ENCODE data around the gene GRB7.

The GRB7 gene

GRCh38 chr17:39751637-39752036, 13.9 kb downstream of the GRB7 start:
- Histone ChIP-seq H3K4me1 (ENCODE audit: control extremely low read depth in 1 of 4, control insufficient read depth in 4 of 4, insufficient read depth in 4 of 4, low read length in 3 of 4) (peaks cover 0 to 37% (median 33%) of the 10 kb centered on the region in 4 experiments), H3K36me3 (ENCODE audit: control insufficient read depth in 4 of 4, insufficient read depth in 4 of 4, low read length in 3 of 4) (no peaks in the 10 kb centered on the region), H3K4me3 (ENCODE audit: control insufficient read depth in 1 of 7, extremely low read depth in 1 of 7, insufficient read depth in 4 of 7, low read depth in 2 of 7, low read length in 6 of 7) (no peak overlapping the region), H3K9me3 (ENCODE audit: control extremely low read depth in 1 of 5, control insufficient read depth in 4 of 5, insufficient read depth in 2 of 5, low read depth in 1 of 5, low read length in 4 of 5) (no peaks in the 10 kb centered on the region), H3K27ac (ENCODE audit: insufficient read depth in 1 of 2, low read depth in 1 of 2, low read length in 2 of 2, poor library complexity in 1 of 2, severe bottlenecking in 2 of 2) (no peak overlapping the region), H3K27me3 (replicated peaks in 2 of 5; ENCODE audit: control insufficient read depth in 4 of 5, insufficient read depth in 5 of 5, low read length in 4 of 5) (peaks cover 0 to 3% (median 0%) of the 10 kb centered on the region in 5 experiments)
- no peak for DNase-seq
- 83% methylated on average over 3 of the region's 10 CpGs for WGBS (ENCODE audit: insufficient coverage)
- ChIA-PET POLR2A (no interaction called here), CTCF (interaction anchor here (1.4 kb wide), 1 partner anchor 130 kb away, joined by 3 read pairs; no protein-coding TSS in a partner anchor)

DNA sequence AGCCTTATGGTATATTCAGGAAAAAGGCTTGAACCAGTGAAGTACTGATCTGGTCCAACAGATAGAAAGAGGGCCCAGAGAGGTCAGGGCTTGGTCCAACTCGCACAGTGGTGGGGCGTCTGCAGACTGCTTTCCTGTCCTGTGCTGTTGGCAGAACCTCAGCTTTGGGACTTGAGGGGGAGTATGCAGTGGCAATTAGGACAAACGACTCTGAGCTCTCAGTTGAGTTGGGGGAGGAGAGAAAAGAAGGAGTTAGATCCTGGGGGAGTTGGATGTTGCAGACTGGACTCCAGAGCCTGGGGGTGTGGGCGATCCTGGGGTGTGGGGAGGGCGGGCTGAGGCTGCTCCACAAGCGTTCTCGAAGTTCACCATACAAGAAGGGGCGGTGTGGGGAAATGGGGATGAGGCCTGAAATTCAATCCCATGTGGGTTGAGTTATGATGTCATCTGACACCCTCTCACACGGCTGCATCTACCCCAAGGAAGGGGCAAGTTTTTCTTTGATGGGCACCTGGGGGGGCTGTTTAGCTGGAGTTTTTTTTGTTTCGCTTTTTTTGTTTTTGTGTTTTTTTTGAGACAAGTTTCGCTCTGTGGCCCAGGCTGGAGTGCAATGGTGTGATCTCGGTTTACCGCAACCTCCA, 14.6 kb downstream of the GRB7 start:
- Histone ChIP-seq H3K36me3 (ENCODE audit: control insufficient read depth in 4 of 4, insufficient read depth in 4 of 4, low read length in 3 of 4) (no peaks in the 10 kb centered on the region), H3K9me3 (ENCODE audit: control extremely low read depth in 1 of 5, control insufficient read depth in 4 of 5, insufficient read depth in 2 of 5, low read depth in 1 of 5, low read length in 4 of 5) (no peaks in the 10 kb centered on the region), H3K27me3 (replicated peaks in 2 of 5; ENCODE audit: control insufficient read depth in 4 of 5, insufficient read depth in 5 of 5, low read length in 4 of 5) (peaks cover 0 to 3% (median 0%) of the 10 kb centered on the region in 5 experiments), H3K4me3 (ENCODE audit: control insufficient read depth in 1 of 7, extremely low read depth in 1 of 7, insufficient read depth in 4 of 7, low read depth in 2 of 7, low read length in 6 of 7) (no peak overlapping the region), H3K27ac (ENCODE audit: insufficient read depth in 1 of 2, low read depth in 1 of 2, low read length in 2 of 2, poor library complexity in 1 of 2, severe bottlenecking in 2 of 2) (no peak overlapping the region), H3K4me1 (ENCODE audit: control extremely low read depth in 1 of 4, control insufficient read depth in 4 of 4, insufficient read depth in 4 of 4, low read length in 3 of 4) (peaks cover 2 to 41% (median 36%) of the 10 kb centered on the region in 4 experiments)
- 87% methylated on average over 8 of the region's 13 CpGs for WGBS (ENCODE audit: insufficient coverage)
- ChIA-PET POLR2A (no interaction called here), CTCF (interaction anchor here (0.7 to 2.0 kb wide), 9 partner anchors 8 to 132 kb away, joined by 3 to 12 read pairs (median 4); partner anchors contain the start of genes IKZF3 and MIEN1)
- DNase-seq = no peak

GRCh38 chr17:39753514-39754160, 15.9 kb downstream of the GRB7 start:
- Histone ChIP-seq H3K4me3 (ENCODE audit: control insufficient read depth in 1 of 7, extremely low read depth in 1 of 7, insufficient read depth in 4 of 7, low read depth in 2 of 7, low read length in 6 of 7) (peak overlapping the region in 6 of 7 experiments; percentile 36 to 74 (median 65)), H3K27me3 (replicated peaks in 2 of 5; ENCODE audit: control insufficient read depth in 4 of 5, insufficient read depth in 5 of 5, low read length in 4 of 5) (peaks cover 0 to 3% (median 0%) of the 10 kb centered on the region in 5 experiments), H3K27ac (ENCODE audit: insufficient read depth in 1 of 2, low read depth in 1 of 2, low read length in 2 of 2, poor library complexity in 1 of 2, severe bottlenecking in 2 of 2) (peak overlapping the region in 1 of 2 experiments; percentile 58), H3K9me3 (ENCODE audit: control extremely low read depth in 1 of 5, control insufficient read depth in 4 of 5, insufficient read depth in 2 of 5, low read depth in 1 of 5, low read length in 4 of 5) (no peaks in the 10 kb centered on the region), H3K4me1 (ENCODE audit: control extremely low read depth in 1 of 4, control insufficient read depth in 4 of 4, insufficient read depth in 4 of 4, low read length in 3 of 4) (peaks cover 8 to 52% (median 44%) of the 10 kb centered on the region in 4 experiments), H3K36me3 (ENCODE audit: control insufficient read depth in 4 of 4, insufficient read depth in 4 of 4, low read length in 3 of 4) (no peaks in the 10 kb centered on the region)
- 3% methylated on average over 54 of the region's 55 CpGs for WGBS (ENCODE audit: insufficient coverage)
- ChIA-PET POLR2A (interaction anchor here (0.7 kb wide), 1 partner anchor 173 kb away, joined by 3 read pairs; no protein-coding TSS in a partner anchor), CTCF (interaction anchor here (0.8 to 2.0 kb wide), 7 partner anchors 9 to 134 kb away, joined by 3 to 12 read pairs (median 4); partner anchors contain the start of gene MIEN1)
- peak; percentile 79 to 89 (median 82) for DNase-seq

GRCh38 chr17:39754161-39754957, 16.6 kb downstream of the GRB7 start:
- H3K4me3 ChIP-seq (ENCODE audit: control insufficient read depth in 1 of 7, extremely low read depth in 1 of 7, insufficient read depth in 4 of 7, low read depth in 2 of 7, low read length in 6 of 7) = peak overlapping the region; percentile 36 to 74 (median 63)
- H3K4me1 ChIP-seq (ENCODE audit: control extremely low read depth in 1 of 4, control insufficient read depth in 4 of 4, insufficient read depth in 4 of 4, low read length in 3 of 4) = peaks cover 9 to 52% (median 45%) of the 10 kb centered on the region in 4 experiments
- DNase-seq = peak; percentile 84 to 95 (median 92)
- under 1% methylated on average over 60 of the region's 91 CpGs for WGBS (ENCODE audit: insufficient coverage)
- peaks cover 0 to 3% (median 0%) of the 10 kb centered on the region in 5 experiments for H3K27me3 ChIP-seq (replicated peaks in 2 of 5; ENCODE audit: control insufficient read depth in 4 of 5, insufficient read depth in 5 of 5, low read length in 4 of 5)
- POLR2A ChIA-PET = interaction anchor here (0.6 kb wide), 3 partner anchors 25 to 385 kb away, joined by 3 read pairs; no protein-coding TSS in a partner anchor
- no peaks in the 10 kb centered on the region for H3K9me3 ChIP-seq (ENCODE audit: control extremely low read depth in 1 of 5, control insufficient read depth in 4 of 5, insufficient read depth in 2 of 5, low read depth in 1 of 5, low read length in 4 of 5)
- CTCF ChIA-PET = interaction anchor here (0.7 to 2.5 kb wide), 7 partner anchors 11 to 130 kb away, joined by 3 to 12 read pairs (median 4); partner anchors contain the start of gene MIEN1
- no peaks in the 10 kb centered on the region for H3K36me3 ChIP-seq (ENCODE audit: control insufficient read depth in 4 of 4, insufficient read depth in 4 of 4, low read length in 3 of 4)
- H3K27ac ChIP-seq (ENCODE audit: insufficient read depth in 1 of 2, low read depth in 1 of 2, low read length in 2 of 2, poor library complexity in 1 of 2, severe bottlenecking in 2 of 2) = peak overlapping the region; percentile 7 to 58

- H3K4me3 ChIP-seq (ENCODE audit: control insufficient read depth in 1 of 7, extremely low read depth in 1 of 7, insufficient read depth in 4 of 7, low read depth in 2 of 7, low read length in 6 of 7) = peak overlapping the region in 4 of 7 experiments; percentile 63 to 74 (median 70)
- H3K4me1 ChIP-seq (ENCODE audit: control extremely low read depth in 1 of 4, control insufficient read depth in 4 of 4, insufficient read depth in 4 of 4, low read length in 3 of 4) = peaks cover 9 to 52% (median 45%) of the 10 kb centered on the region in 4 experiments
- POLR2A ChIA-PET = interaction anchor here (0.6 kb wide), 3 partner anchors 25 to 385 kb away, joined by 3 read pairs; no protein-coding TSS in a partner anchor
- H3K27ac ChIP-seq (ENCODE audit: insufficient read depth in 1 of 2, low read depth in 1 of 2, low read length in 2 of 2, poor library complexity in 1 of 2, severe bottlenecking in 2 of 2) = peak overlapping the region; percentile 7 to 58
- H3K27me3 ChIP-seq (replicated peaks in 2 of 5; ENCODE audit: control insufficient read depth in 4 of 5, insufficient read depth in 5 of 5, low read length in 4 of 5) = peaks cover 0 to 3% (median 1%) of the 10 kb centered on the region in 5 experiments
- no peaks in the 10 kb centered on the region for H3K36me3 ChIP-seq (ENCODE audit: control insufficient read depth in 4 of 4, insufficient read depth in 4 of 4, low read length in 3 of 4)
- 44% methylated on average over 11 of the region's 21 CpGs for WGBS (ENCODE audit: insufficient coverage)
- CTCF ChIA-PET = interaction anchor here (0.7 to 2.5 kb wide), 7 partner anchors 12 to 131 kb away, joined by 3 to 8 read pairs (median 3); no protein-coding TSS in a partner anchor
- no peaks in the 10 kb centered on the region for H3K9me3 ChIP-seq (ENCODE audit: control extremely low read depth in 1 of 5, control insufficient read depth in 4 of 5, insufficient read depth in 2 of 5, low read depth in 1 of 5, low read length in 4 of 5)
- no peak for DNase-seq
Measured at GRCh38 chr17:39754958-39755553, 17.3 kb downstream of the GRB7 start.

Measured in common myeloid progenitor, CD34-positive (primary cell).